NCI-H2196 treated with DMSO at 0.1 percent for 48 hours (cell line): ENCODE results near the gene LBP.
"Not testable (repeated sequence)": the region's sequence is repeated elsewhere in the genome, so short reads cannot be mapped to it uniquely, and the experiment has no call there.

Experiments
- DNase-seq: peaks from one replicate; lab custom pipeline; 2025; ENCODE audit not compliant: unreplicated experiment; lab: John Stamatoyannopoulos, UW

The LBP gene, protein sequence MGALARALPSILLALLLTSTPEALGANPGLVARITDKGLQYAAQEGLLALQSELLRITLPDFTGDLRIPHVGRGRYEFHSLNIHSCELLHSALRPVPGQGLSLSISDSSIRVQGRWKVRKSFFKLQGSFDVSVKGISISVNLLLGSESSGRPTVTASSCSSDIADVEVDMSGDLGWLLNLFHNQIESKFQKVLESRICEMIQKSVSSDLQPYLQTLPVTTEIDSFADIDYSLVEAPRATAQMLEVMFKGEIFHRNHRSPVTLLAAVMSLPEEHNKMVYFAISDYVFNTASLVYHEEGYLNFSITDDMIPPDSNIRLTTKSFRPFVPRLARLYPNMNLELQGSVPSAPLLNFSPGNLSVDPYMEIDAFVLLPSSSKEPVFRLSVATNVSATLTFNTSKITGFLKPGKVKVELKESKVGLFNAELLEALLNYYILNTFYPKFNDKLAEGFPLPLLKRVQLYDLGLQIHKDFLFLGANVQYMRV

DNA sequence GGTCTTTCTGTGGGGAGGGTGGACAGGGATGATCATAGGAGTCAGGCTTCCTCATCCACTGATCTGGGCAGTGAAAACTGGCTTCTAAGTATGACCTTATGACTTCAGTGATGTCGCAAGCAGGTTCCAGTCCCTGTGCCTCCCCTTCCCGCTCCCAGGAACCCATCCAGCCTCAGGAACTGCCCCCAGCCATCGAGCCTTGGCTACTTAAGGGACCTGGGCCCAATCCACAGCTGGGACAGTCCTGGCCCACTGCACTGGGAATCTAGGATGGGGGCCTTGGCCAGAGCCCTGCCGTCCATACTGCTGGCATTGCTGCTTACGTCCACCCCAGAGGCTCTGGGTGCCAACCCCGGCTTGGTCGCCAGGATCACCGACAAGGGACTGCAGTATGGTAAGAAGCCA, at the start of gene LBP:
Gene LBP (plus strand): TSS at position 236 of the 405 bp plus-strand sequence. CDS start 35 bp downstream, at position 271.
- DNase-seq: no peak

DNA sequence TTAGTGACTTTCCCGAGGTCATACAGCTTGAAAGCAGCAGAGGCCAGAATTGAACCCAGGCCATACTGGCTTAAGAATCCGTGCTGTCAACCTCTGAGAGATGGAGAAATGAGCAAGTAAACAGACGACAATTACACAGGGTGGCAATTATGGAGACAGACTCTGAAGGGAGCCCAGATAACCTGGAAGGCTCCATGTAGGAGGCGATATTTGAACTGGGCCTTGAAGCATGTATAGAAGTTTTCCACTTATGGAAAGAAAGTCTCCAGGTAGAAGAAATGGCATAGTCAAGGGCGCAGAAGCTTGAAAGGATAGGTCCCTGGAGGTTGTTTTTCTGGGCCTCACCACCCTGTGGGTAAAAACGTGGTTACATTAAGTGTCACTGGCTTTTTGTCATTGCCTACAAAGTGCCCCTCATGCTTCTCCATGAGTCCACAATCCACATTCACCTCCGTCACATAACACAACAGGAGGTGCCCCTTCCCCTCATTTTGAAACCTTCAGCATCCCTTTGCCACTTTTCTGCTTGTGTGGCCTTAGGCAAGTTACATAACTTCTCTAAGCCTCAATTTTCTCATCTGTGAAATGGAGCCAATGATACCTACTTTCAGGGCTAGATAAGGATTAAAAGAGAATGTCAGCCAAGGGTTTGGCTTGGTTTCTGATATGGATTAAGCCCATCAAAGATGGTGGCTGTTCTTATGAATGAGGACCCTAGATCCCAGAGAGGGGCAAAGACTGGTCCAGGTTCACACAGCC, 48.2 kb upstream of the LBP start:
- no peak for DNase-seq

- DNase-seq: no peak
Observed at GRCh38 chr20:38298768-38299288, 47.5 kb upstream of the LBP start.

- DNase-seq: no peak
Observed at GRCh38 chr20:38299963-38300362, 46.3 kb upstream of the LBP start.

GRCh38 chr20:38300438-38300837, 45.8 kb upstream of the LBP start:
- no peak for DNase-seq

DNA sequence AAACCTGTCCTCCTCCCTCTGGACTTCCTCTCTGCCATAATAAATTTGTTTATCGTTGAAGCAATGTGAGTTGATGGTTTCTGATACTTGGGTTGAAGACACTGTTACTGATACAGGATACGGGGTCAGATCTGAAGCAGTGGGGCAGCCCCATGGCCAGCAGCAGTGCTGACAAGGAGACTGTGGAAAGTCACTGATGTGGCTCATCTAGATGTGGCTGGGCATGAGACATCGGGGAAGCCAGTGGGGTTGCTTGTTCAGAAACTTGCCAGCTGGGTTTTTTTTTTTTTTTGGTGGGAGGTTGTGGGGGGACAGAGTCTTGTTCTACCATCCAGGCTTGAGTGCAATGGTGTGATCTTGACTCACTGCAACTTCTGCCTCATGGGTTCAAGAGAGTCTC, 45.0 kb upstream of the LBP start:
- DNase-seq: no peak

GRCh38 chr20:38302786-38303185, 43.5 kb upstream of the LBP start:
- DNase-seq: no peak

- no peak for DNase-seq
Observed at GRCh38 chr20:38303908-38304379, 42.3 kb upstream of the LBP start, which contains the start of gene BPI. TSS of gene BPI (plus strand) at chr20:38304156. CDS start at chr20:38304224, 68 bp downstream.

- no peak for DNase-seq
Observed at GRCh38 chr20:38304845-38305447, 41.3 kb upstream of the LBP start.

GRCh38 chr20:38305541-38305940, 40.7 kb upstream of the LBP start:
- DNase-seq: no peak

DNA sequence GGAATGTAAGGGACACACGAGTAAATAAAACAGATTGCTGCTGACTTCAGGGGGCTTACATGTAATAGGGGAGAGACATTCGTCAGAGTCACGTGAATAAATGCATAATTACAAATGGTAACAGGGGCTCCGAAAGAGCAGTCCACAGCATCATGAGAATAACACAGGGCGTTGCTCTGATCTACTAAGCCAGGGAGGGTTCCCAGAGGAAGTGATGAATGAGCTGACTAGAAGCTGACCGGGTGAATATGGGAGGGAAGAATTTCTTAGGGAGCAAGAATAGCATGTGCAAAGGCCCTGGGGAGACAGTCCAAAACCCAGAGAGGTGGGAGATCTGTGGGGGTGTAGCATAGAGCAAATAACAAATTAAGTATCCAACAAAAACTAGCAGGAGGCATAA, 39.9 kb upstream of the LBP start:
- no peak for DNase-seq

- DNase-seq: no peak
Observed at GRCh38 chr20:38307371-38308046, 38.8 kb upstream of the LBP start.

- no peak for DNase-seq
Observed at GRCh38 chr20:38308047-38308438, 38.2 kb upstream of the LBP start.

DNA sequence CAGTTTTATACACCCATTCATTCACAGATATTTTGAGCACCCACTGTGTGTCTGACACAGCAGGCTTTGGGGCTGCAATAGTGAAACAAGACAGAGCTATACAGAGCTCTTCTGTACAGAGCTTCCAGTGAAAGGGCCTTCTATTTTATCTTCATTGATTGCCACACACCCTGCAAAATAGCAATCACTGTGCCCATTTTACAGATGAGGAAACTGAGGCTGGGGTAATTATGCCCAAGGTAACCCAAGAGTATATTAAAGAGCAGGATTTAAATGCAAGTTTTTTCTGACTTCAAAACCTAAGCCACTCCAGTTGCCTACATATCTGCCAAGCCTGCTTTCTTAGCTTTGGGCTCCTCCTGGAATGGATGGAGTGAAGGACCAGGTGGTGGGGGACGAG, 37.8 kb upstream of the LBP start:
- no peak for DNase-seq

- DNase-seq: no peak
Observed at GRCh38 chr20:38311091-38311490, 35.2 kb upstream of the LBP start.

DNA sequence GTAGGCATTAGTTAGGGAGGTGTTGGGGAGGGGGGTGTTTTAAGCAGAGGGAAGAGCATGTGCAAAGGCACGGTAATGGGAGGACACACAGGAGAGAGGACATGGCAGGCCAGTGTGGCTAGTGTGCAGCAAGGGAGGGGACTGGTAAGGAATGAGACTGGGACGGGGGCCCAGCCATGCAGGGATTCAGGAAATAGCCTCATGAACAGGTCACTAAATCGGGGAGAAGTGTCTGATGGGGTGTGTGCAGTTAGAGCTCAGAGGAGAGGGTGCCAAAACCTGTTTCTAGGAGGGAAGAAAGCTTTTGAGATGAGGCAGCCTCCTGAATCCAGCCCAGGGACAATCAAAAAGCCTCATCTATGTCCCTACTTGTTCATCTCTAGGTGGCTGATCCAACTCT, 34.8 kb upstream of the LBP start:
- no peak for DNase-seq

- no peak for DNase-seq
Observed at GRCh38 chr20:38313676-38314075, 32.6 kb upstream of the LBP start.

GRCh38 chr20:38314350-38314749, 31.9 kb upstream of the LBP start:
- not testable (repeated sequence) for DNase-seq

GRCh38 chr20:38315290-38315966, 30.9 kb upstream of the LBP start:
- DNase-seq: no peak

DNA sequence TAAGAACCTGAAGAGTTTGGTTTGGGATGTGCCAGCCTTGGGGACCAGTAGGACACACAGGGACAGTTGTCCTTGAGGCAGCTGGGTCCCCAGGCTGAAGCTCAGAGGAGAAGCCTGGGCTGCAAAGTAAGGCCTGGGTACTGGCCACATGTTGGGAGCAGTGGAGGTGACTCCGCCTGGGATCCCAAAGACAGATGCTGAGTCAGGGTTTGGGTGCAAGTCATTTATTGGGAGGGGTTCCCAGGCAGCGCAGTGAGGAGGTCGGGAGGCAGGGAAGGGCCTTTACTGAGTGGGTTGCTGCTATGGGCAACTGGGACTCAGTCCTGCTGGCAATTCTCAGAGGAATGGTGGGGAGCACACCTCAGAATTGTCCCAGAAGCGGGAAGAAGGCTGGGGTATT, 29.9 kb upstream of the LBP start:
- DNase-seq: no peak
